B cell (primary cell): Measurements from ENCODE around the gene PPP1R3C.

Source experiments
- CTCF ChIP-seq: fragments of 200-600 bp; IDR thresholded peaks from one replicate; pipeline ENCODE4 v1.8.0; 2022; ENCODE audit warnings: antibody characterized with exemption, mild to moderate bottlenecking
- EZH2 ChIP-seq: IDR thresholded peaks from 2 replicates; pipeline ENCODE4 v1.6.1; 2012; ENCODE audit warnings: borderline replicate concordance, low read depth, mild to moderate bottlenecking, moderate library complexity, low read length; ENCODE audit not compliant: insufficient read depth, poor library complexity, severe bottlenecking

GRCh38 chr10:91587710-91588638 lies 44.9 kb downstream of the PPP1R3C start:
- TF ChIP-seq CTCF (no peak), EZH2 (no peak)
